Keratinocyte (primary cell): ENCODE data around the gene OR1E2. TPM values are rescaled to one million over a fixed set of nuclear protein-coding genes. Genes with fewer than 3 reads are reported as not detected.

Experiments
- DNase-seq: peaks from one replicate; pipeline ENCODE4 v3.0.0-alpha.2; 2011; ENCODE audit warnings: low read depth, missing footprints, low spot score
- FAIRE-seq: peaks from 2 replicates; lab custom pipeline; 2011; peaks lifted over from hg19 to GRCh38; lab: Jason Lieb, UNC
- H2AFZ ChIP-seq: 2 replicates; pipeline ENCODE4 v1.6.0; 2012; ENCODE audit warnings: low read length, control low read depth, inconsistent platforms; ENCODE audit not compliant: control insufficient read depth
- H3K27ac ChIP-seq: 2 replicates; pipeline ENCODE4 v1.5.1; 2011; ENCODE audit warnings: low read length; ENCODE audit not compliant: control insufficient read depth, insufficient read depth
- H3K27me3 ChIP-seq: 3 replicates; pipeline ENCODE4 v1.6.0; 2011; ENCODE audit warnings: low read length; ENCODE audit not compliant: control insufficient read depth, insufficient read depth; ENCODE audit errors: extremely low read depth
- H3K36me3 ChIP-seq, 2 experiments: 2 replicates in 1 of 2; 3 replicates in 1 of 2; pipeline ENCODE4 v1.5.1; 2011; ENCODE audit warnings: low read length in 2 of 2, mild to moderate bottlenecking in 1 of 2; ENCODE audit not compliant: control insufficient read depth in 2 of 2, insufficient read depth in 2 of 2; ENCODE audit errors: extremely low read depth in 1 of 2
- H3K4me1 ChIP-seq: 3 replicates; pipeline ENCODE4 v1.5.1; 2011; ENCODE audit warnings: low read length; ENCODE audit not compliant: control insufficient read depth, insufficient read depth; ENCODE audit errors: extremely low read depth
- H3K4me2 ChIP-seq: 3 replicates; pipeline ENCODE4 v1.6.0; 2011; ENCODE audit warnings: low read depth, low read length; ENCODE audit not compliant: control insufficient read depth, insufficient read depth; ENCODE audit errors: extremely low read depth
- H3K4me3 ChIP-seq, 3 experiments: fragments of 200-600 bp in 1 of 3; sonication (generic) in 1 of 3; 2 replicates in 2 of 3; 3 replicates in 1 of 3; pipeline ENCODE4 v1.5.1; 2011 to 2016; ENCODE audit warnings: low read length in 3 of 3, mild to moderate bottlenecking in 3 of 3, control low read depth in 2 of 3, inconsistent platforms in 1 of 3, low read depth in 1 of 3, mixed read lengths in 1 of 3, mixed run types in 1 of 3, moderate library complexity in 1 of 3; ENCODE audit not compliant: control insufficient read depth in 2 of 3, insufficient read depth in 2 of 3; ENCODE audit errors: extremely low read depth in 1 of 3
- H3K79me2 ChIP-seq: 2 replicates; pipeline ENCODE4 v1.6.0; 2012; ENCODE audit warnings: low read length; ENCODE audit not compliant: control insufficient read depth, insufficient read depth
- H3K9ac ChIP-seq: 3 replicates; pipeline ENCODE4 v1.6.0; 2011; ENCODE audit warnings: low read length; ENCODE audit not compliant: control insufficient read depth, insufficient read depth; ENCODE audit errors: extremely low read depth
- H3K9me1 ChIP-seq: 3 replicates; pipeline ENCODE4 v1.6.0; 2011; ENCODE audit warnings: low read length; ENCODE audit not compliant: control insufficient read depth, insufficient read depth; ENCODE audit errors: extremely low read depth
- H3K9me3 ChIP-seq: 2 replicates; pipeline ENCODE4 v1.5.1; 2012; ENCODE audit warnings: low read depth, low read length; ENCODE audit not compliant: control insufficient read depth
- H4K20me1 ChIP-seq: 3 replicates; pipeline ENCODE4 v1.6.0; 2011; ENCODE audit warnings: low read length; ENCODE audit not compliant: control insufficient read depth, insufficient read depth; ENCODE audit errors: extremely low read depth
- CTCF ChIP-seq, 3 experiments: IDR thresholded peaks in 1 of 3; conservative IDR thresholded peaks in 1 of 3; optimal IDR thresholded peaks in 1 of 3; 2 replicates in 2 of 3; 3 replicates in 1 of 3; pipeline versions ENCODE3 to v1.5.1; 2011; ENCODE audit warnings: low read length in 3 of 3, mild to moderate bottlenecking in 3 of 3, moderate library complexity in 2 of 3, control low read depth in 1 of 3, inconsistent platforms in 1 of 3; ENCODE audit not compliant: insufficient read depth in 2 of 3; ENCODE audit errors: extremely low read depth in 1 of 3
- EZH2 ChIP-seq: IDR thresholded peaks from one replicate; pipeline ENCODE4 v1.6.1; 2012; ENCODE audit warnings: inconsistent platforms, mild to moderate bottlenecking, low read length, moderate library complexity
- dilution Hi-C: fragments of 300-500 bp; cut with MboI; formaldehyde crosslinking; loops from one replicate; pipeline ENCODE4 v1.7.0; 2020; ENCODE audit warnings: low sequenced_read_pairs; ENCODE audit not compliant: extremely low pct_ligation_motif_present
- polyA plus RNA-seq, 5 experiments: library from polyadenylated mRNA; depleted of rRNA in 3 of 5; stranded (reverse) in 3 of 5; stranded (forward) in 1 of 5; unstranded in 1 of 5; fragments of >200 nt; gene quantifications; 1 replicate in 1 of 5; 2 replicates in 3 of 5; 3 replicates in 1 of 5; pipeline versions ENCODE4 v1.2.1 to v1.2.3, GENCODE V29; 2011 to 2012; ENCODE audit warnings: missing spikeins in 2 of 5, low read depth in 1 of 5, low replicate concordance in 1 of 5

OR1E2 gene
- polyA plus RNA-seq, 1 donor (not counting 4 experiments of a cell fraction or from before 2014, with no cell fraction given): not detected

GRCh38 chr17:3472137-3472536, 38.5 kb upstream of the OR1E2 start:
- Histone ChIP-seq H2AFZ (no peak overlapping the region), H3K9ac (no peak overlapping the region), H3K9me1 (no peaks in the 10 kb centered on the region), H3K79me2 (no peaks in the 10 kb centered on the region), H3K9me3 (no peaks in the 10 kb centered on the region), H3K4me2 (no peak overlapping the region), H3K4me1 (peaks cover 6% of the 10 kb centered on the region), H3K4me3 (no peak overlapping the region), H3K36me3 (no peaks in the 10 kb centered on the region), H3K27me3 (no peaks in the 10 kb centered on the region), H3K27ac (no peak overlapping the region), H4K20me1 (no peaks in the 10 kb centered on the region)
- no peak for DNase-seq
- TF ChIP-seq CTCF (optimal IDR thresholded peaks at IDR 0.05 in 1 of 3, IDR thresholded peaks at IDR 0.05 in 1 of 3, conservative IDR thresholded peaks at IDR 0.05 in 1 of 3; ENCODE audit: extremely low read depth in 1 of 3, insufficient read depth in 2 of 3, low read length in 3 of 3) (no peak), EZH2 (no peak)
- dilution Hi-C loops: no loop called here
- FAIRE-seq: no peak

DNA sequence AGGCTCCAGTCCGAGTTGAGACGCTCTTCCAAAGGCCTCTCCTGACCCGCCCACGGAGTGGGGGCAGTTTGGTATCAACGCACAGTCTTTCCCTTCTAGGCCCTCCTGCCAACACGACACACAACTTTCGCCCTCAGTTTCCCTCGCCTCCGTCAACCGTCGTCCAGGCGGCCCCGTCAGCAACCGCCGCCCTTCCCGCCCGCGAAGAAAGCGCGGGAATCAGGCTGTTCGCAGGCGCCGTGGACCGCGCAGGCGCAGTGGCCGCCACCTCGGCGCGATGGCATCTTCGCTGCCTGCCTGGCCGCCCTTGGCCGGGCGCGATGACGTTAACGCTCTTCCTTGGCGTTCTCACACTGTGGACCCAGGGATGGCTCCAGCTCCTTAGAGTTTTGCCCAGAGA, 38.0 kb upstream of the OR1E2 start, which contains the start of gene SPATA22:
Gene SPATA22, minus strand, starts transcription at position 221 of the 400 bp plus-strand sequence. CDS start 2,494 bp downstream, outside the sequence.
- H3K4me2 ChIP-seq: no peak within 1 kb of the TSS
- H2AFZ ChIP-seq: no peak within 1 kb of the TSS
- peaks cover 6% of the 10 kb centered on the region for H3K4me1 ChIP-seq
- no peak for FAIRE-seq
- TF ChIP-seq CTCF (optimal IDR thresholded peaks at IDR 0.05 in 1 of 3, IDR thresholded peaks at IDR 0.05 in 1 of 3, conservative IDR thresholded peaks at IDR 0.05 in 1 of 3; ENCODE audit: extremely low read depth in 1 of 3, insufficient read depth in 2 of 3, low read length in 3 of 3) (no peak), EZH2 (no peak)
- no peaks in the 10 kb centered on the region for H4K20me1 ChIP-seq
- H3K79me2 ChIP-seq: no peaks in the 10 kb centered on the region
- H3K36me3 ChIP-seq: no peaks in the 10 kb centered on the region
- H3K27ac ChIP-seq: no peak within 1 kb of the TSS
- no peak within 1 kb of the TSS for H3K4me3 ChIP-seq
- no peak for DNase-seq
- no peaks in the 10 kb centered on the region for H3K27me3 ChIP-seq
- no peaks in the 10 kb centered on the region for H3K9me1 ChIP-seq
- dilution Hi-C loops: no loop called here
- H3K9ac ChIP-seq: no peak within 1 kb of the TSS
- no peaks in the 10 kb centered on the region for H3K9me3 ChIP-seq
